Mononuclear cell (primary cell): Measurements from ENCODE around the gene SH2D6. TPM values are rescaled to one million over a fixed set of nuclear protein-coding genes. Genes with fewer than 3 reads are reported as not detected.
A peak's percentile ranks its signal among the peaks of the same experiment; 100 is the strongest.

Source experiments
- H3K27me3 ChIP-seq: 2 replicates; pipeline ENCODE4 v1.6.0; 2011; ENCODE audit warnings: low read length, control low read depth; ENCODE audit not compliant: insufficient read depth
- H3K4me1 ChIP-seq: 2 replicates; pipeline ENCODE4 v1.5.1; 2011; ENCODE audit warnings: mild to moderate bottlenecking, low read length, control low read depth; ENCODE audit not compliant: insufficient read depth
- H3K4me3 ChIP-seq: 2 replicates; pipeline ENCODE4 v1.5.1; 2011; ENCODE audit warnings: mild to moderate bottlenecking, low read length, moderate library complexity
- H3K9me3 ChIP-seq: 2 replicates; pipeline ENCODE4 v1.5.1; 2011; ENCODE audit warnings: low read depth, mild to moderate bottlenecking, control low read depth, low read length
- total RNA-seq: library from RNA; depleted of rRNA; stranded (reverse); fragments of >200 nt; gene quantifications from one replicate; pipeline ENCODE4 v1.2.3, GENCODE V29; 2012

Gene SH2D6
- total RNA-seq, 1 donor, result 0.42 TPM

DNA sequence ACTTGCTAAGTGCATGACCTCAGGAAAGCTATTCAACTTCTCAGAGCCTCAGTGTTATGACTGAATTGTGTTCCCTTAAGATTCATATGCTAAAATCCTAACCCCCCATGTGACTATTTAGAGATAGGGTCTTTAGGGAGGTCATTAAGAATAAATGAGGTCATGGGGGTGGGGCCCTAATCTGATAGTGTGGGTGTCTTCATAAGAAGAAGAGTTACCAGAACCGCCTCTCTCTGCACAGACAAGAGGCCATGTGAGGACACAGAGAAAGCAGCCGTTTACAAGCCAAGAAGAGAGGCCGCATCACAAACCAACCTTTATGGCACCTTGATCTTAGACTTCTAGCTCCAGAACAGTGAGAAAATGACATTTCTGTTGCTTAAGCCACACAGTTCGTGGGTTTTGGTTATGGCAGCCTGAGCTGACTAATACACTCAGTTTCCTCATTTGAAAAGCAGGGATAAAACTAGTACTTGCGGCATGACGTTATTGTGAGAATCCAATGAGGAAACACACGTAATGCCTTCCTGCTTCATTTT, 9.9 kb downstream of the SH2D6 start:
- Histone ChIP-seq H3K27me3 (no peaks in the 10 kb centered on the region), H3K9me3 (no peaks in the 10 kb centered on the region), H3K4me3 (no peak overlapping the region), H3K4me1 (peaks cover 22% of the 10 kb centered on the region)

DNA sequence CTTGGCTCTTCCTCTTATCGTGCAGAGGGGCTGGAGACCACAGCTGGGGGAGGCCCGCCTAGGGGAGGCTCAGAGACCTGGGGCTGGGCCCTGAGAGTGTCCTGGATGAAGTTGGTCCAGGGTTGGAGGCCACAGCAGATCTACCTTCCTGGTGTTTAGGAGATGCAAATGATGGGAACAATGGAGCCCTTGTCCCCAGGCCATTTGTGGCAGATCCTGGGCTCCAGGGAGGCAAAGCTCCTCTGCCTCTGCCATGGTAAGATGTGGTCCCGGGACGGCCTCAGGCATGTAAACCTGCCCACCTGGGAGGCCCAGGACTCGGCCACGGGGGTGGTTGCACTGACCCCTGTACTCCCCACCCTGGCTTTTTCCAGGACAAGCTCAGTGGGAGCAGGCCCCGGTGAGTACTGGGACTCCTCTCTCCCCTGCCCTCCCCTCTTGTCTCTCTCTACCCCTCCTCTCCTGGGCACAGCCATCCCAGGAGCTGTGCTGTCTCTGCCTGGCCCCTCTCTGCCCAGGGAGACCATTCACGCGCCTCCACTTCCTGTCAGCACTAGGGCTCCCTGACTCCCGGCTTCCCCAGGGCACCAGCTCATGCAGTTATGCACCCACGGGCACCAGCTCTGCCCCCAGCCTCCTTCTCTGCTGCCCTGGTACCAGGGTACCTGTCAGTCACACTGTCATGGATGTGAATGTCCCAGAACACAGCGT, 10.9 kb downstream of the SH2D6 start:
- Histone ChIP-seq H3K9me3 (no peaks in the 10 kb centered on the region), H3K4me3 (no peak overlapping the region), H3K27me3 (no peaks in the 10 kb centered on the region), H3K4me1 (peaks cover 22% of the 10 kb centered on the region)

DNA sequence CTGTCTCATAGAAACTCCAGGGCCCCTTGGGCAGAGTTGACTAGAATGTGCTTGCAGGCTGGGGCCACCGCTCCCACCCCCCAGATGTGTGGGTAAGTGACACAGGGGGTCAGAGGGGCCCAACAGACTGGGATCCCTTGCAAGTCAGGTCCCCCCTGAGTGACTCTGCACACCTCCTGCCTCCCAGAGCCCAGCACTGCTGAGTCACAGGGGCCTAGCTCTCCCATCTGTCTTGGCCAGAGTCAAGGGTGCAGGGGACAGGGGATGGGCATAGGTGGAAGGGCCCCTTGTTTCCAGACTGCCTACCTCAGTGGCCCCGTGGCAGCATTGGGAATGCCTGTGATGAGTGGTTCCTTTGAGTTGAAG, 11.4 kb downstream of the SH2D6 start:
- Histone ChIP-seq H3K4me3 (no peak overlapping the region), H3K4me1 (peaks cover 26% of the 10 kb centered on the region), H3K9me3 (no peaks in the 10 kb centered on the region), H3K27me3 (no peaks in the 10 kb centered on the region)

GRCh38 chr2:85430752-85431569, 12.4 kb downstream of the SH2D6 start:
- H3K9me3 ChIP-seq, result no peaks in the 10 kb centered on the region
- peaks cover 33% of the 10 kb centered on the region for H3K4me1 ChIP-seq
- H3K27me3 ChIP-seq, result no peaks in the 10 kb centered on the region
- no peak overlapping the region for H3K4me3 ChIP-seq

- no peaks in the 10 kb centered on the region for H3K9me3 ChIP-seq
- no peak overlapping the region for H3K4me3 ChIP-seq
- H3K4me1 ChIP-seq, result peaks cover 41% of the 10 kb centered on the region
- no peaks in the 10 kb centered on the region for H3K27me3 ChIP-seq
Observed at GRCh38 chr2:85431570-85432205, 13.2 kb downstream of the SH2D6 start.

- H3K9me3 ChIP-seq, result no peaks in the 10 kb centered on the region
- no peak overlapping the region for H3K4me3 ChIP-seq
- no peaks in the 10 kb centered on the region for H3K27me3 ChIP-seq
- H3K4me1 ChIP-seq, result peaks cover 47% of the 10 kb centered on the region
Observed at GRCh38 chr2:85433511-85434089, 15.1 kb downstream of the SH2D6 start.

GRCh38 chr2:85434696-85435095, 16.2 kb downstream of the SH2D6 start:
- Histone ChIP-seq H3K4me3 (no peak overlapping the region), H3K9me3 (no peaks in the 10 kb centered on the region), H3K4me1 (peaks cover 44% of the 10 kb centered on the region), H3K27me3 (no peaks in the 10 kb centered on the region)

GRCh38 chr2:85435220-85435958, 16.9 kb downstream of the SH2D6 start:
- Histone ChIP-seq H3K27me3 (no peaks in the 10 kb centered on the region), H3K9me3 (no peaks in the 10 kb centered on the region), H3K4me3 (no peak overlapping the region), H3K4me1 (peaks cover 42% of the 10 kb centered on the region)

DNA sequence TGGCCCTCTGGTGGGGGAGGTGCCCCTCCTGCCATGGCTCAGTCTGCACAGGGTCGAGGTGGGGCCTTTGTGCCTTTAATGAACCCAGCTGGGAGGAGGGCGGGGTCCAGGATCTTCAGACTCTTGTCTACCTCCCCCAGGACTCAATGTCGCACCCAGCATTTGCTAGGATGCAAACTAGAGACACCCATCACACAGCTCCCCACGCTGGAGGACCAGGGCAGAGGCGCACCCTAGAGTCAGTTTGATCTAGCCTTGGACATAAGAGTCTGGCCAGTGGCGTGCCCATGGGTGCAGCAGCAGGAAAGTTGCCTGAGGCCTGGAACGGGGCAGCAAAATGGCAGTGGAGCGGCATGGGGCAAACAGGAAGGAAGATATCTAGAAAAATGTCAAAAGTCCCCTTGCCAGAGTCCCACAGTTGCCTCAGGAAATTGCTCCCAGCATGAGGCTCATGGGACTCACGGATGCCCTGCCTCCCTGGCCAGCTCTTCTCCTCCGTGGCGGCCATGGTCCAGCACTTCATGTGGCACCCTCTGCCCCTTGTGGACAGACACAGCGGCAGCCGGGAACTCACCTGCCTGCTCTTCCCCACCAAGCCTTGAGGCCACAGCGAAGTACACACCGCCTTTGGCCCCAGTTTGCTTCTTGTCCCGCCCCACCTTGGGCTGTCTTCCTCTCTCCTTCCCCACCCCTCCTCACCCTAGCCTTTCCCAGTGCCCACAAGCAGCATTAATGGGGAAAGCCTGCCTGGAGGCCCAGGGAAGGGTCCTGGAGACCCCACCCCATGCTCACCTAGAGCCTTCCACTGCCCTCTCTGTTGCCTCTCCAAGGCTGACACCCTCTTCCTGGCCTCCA, 17.7 kb downstream of the SH2D6 start:
- Histone ChIP-seq H3K4me3 (no peak overlapping the region), H3K27me3 (no peaks in the 10 kb centered on the region), H3K4me1 (peaks cover 42% of the 10 kb centered on the region), H3K9me3 (no peaks in the 10 kb centered on the region)

- Histone ChIP-seq H3K4me3 (peak overlapping the region; percentile 29), H3K9me3 (no peaks in the 10 kb centered on the region), H3K27me3 (no peaks in the 10 kb centered on the region), H3K4me1 (peaks cover 47% of the 10 kb centered on the region)
Observed at GRCh38 chr2:85436836-85437487, 18.4 kb downstream of the SH2D6 start.

GRCh38 chr2:85437488-85438200, 19.1 kb downstream of the SH2D6 start:
- Histone ChIP-seq H3K27me3 (no peaks in the 10 kb centered on the region), H3K4me1 (peaks cover 50% of the 10 kb centered on the region), H3K9me3 (no peaks in the 10 kb centered on the region), H3K4me3 (peak overlapping the region; percentile 29)

GRCh38 chr2:85438201-85439024, 19.9 kb downstream of the SH2D6 start:
- Histone ChIP-seq H3K4me3 (peak overlapping the region; percentile 28), H3K4me1 (peaks cover 50% of the 10 kb centered on the region), H3K27me3 (no peaks in the 10 kb centered on the region), H3K9me3 (no peaks in the 10 kb centered on the region)
